Fibroblast of peridontal ligament (primary cell): ENCODE measurements around the gene PIR.

Experiments
- DNase-seq: peaks from one replicate; pipeline ENCODE4 v3.0.0-alpha.2; 2010; ENCODE audit errors: extremely low read depth

The PIR gene

GRCh38 chrX:15418041-15418706, 75.0 kb downstream of the PIR start:
- peak; percentile 86 for DNase-seq

- DNase-seq, result peak; percentile 30
These were observed 76.8 kb downstream of the PIR start for GRCh38 chrX:15416133-15416993.

- DNase-seq, result no peak
These were observed 80.0 kb downstream of the PIR start for GRCh38 chrX:15413101-15413500.

- no peak for DNase-seq
These were observed 82.2 kb downstream of the PIR start for GRCh38 chrX:15410947-15411346.

- no peak for DNase-seq
These were observed 82.7 kb downstream of the PIR start for GRCh38 chrX:15410430-15410829.

GRCh38 chrX:15405846-15406245, 87.3 kb downstream of the PIR start:
- DNase-seq, result no peak

GRCh38 chrX:15404401-15405096, 88.6 kb downstream of the PIR start:
- peak; percentile 58 for DNase-seq

GRCh38 chrX:15401378-15401777, 91.8 kb downstream of the PIR start:
- no peak for DNase-seq

GRCh38 chrX:15399962-15400391, 93.2 kb downstream of the PIR start:
- no peak for DNase-seq

- DNase-seq, result no peak
These were observed 94.3 kb downstream of the PIR start for GRCh38 chrX:15398874-15399273.

GRCh38 chrX:15395789-15396188, 97.3 kb downstream of the PIR start:
- DNase-seq, result no peak

- no peak for DNase-seq
These were observed 101.3 kb downstream of the PIR start for GRCh38 chrX:15391850-15392249.

GRCh38 chrX:15384304-15384703, 108.8 kb downstream of the PIR start, which contains the start of gene VEGFD:
Gene VEGFD, minus strand, starts transcription at chrX:15384413. Its CDS starts 467 bp downstream, at chrX:15383946.
- peak; percentile 85 for DNase-seq

GRCh38 chrX:15382813-15383212, 110.3 kb downstream of the PIR start:
- no peak for DNase-seq

GRCh38 chrX:15376956-15377355, 116.2 kb downstream of the PIR start:
- peak; percentile 65 for DNase-seq

- DNase-seq, result peak; percentile 76
These were observed 119.2 kb downstream of the PIR start for GRCh38 chrX:15373976-15374375.

GRCh38 chrX:15366506-15367352, 126.4 kb downstream of the PIR start:
- DNase-seq, result no peak

- DNase-seq, result peak; percentile 89
These were observed 133.4 kb downstream of the PIR start for GRCh38 chrX:15359701-15360100.

- no peak for DNase-seq
These were observed 134.6 kb downstream of the PIR start for GRCh38 chrX:15358533-15358932.

- peak; percentile 92 for DNase-seq
These were observed 136.7 kb downstream of the PIR start for GRCh38 chrX:15356444-15356843.

- no peak for DNase-seq
These were observed 142.7 kb downstream of the PIR start for GRCh38 chrX:15350329-15350996.
